IMR-90 (cell line): ENCODE measurements around the gene TARBP2. TPM values are rescaled to one million over a fixed set of nuclear protein-coding genes. Genes with fewer than 3 reads are reported as not detected.

Source experiments
- ATAC-seq: fragments of 200-7000 bp; cut with Tn5 transposase; 2 replicates; pipeline ENCODE4 v1.9.1; 2020; ENCODE audit warnings: low read depth, mild to moderate bottlenecking, moderate library complexity
- BruUV-seq: library from RNA; stranded (reverse); fragments of 400-500 nt; replicated peaks from 2 replicates; lab custom pipeline; 2021; lab: Mats Ljungman, UMichigan
- CTCF ChIA-PET: fragments of 300-600 bp; formaldehyde crosslinking; extraction: SDS; loops from one replicate; lab custom pipeline; 2021; ENCODE audit warnings: antibody characterized with exemption; lab: Yijun Ruan, JAX
- POLR2A ChIA-PET: fragments of 300-600 bp; sonication (Branson Sonifier 250); formaldehyde crosslinking; loops from one replicate; lab custom pipeline; 2022; ENCODE audit warnings: antibody characterized with exemption; ENCODE audit not compliant: unreplicated experiment; lab: Charles Lee
- DNase-seq: peaks from one replicate; pipeline ENCODE4 v3.0.0; 2013
- H2AFZ ChIP-seq: replicated peaks from 2 replicates; pipeline ENCODE3; 2013; ENCODE audit warnings: low read length, mild to moderate bottlenecking; ENCODE audit not compliant: poor library complexity
- H2AK5ac ChIP-seq: 2 replicates; pipeline ENCODE4 v1.6.1; 2013; ENCODE audit warnings: low read depth, low read length, inconsistent platforms
- H2AK9ac ChIP-seq: replicated peaks from 2 replicates; pipeline ENCODE3; 2013; ENCODE audit warnings: mild to moderate bottlenecking, low read depth, low read length, moderate library complexity; ENCODE audit not compliant: poor library complexity
- H2BK120ac ChIP-seq: 2 replicates; pipeline ENCODE4 v1.6.1; 2013; ENCODE audit warnings: low read depth, low read length, inconsistent platforms
- H2BK15ac ChIP-seq: 3 replicates; pipeline ENCODE4 v1.6.1; 2013; ENCODE audit warnings: low read depth, low read length, inconsistent platforms
- H2BK20ac ChIP-seq: 2 replicates; pipeline ENCODE4 v1.6.1; 2013; ENCODE audit warnings: low read depth, mild to moderate bottlenecking, inconsistent platforms, low read length, moderate library complexity
- H2BK5ac ChIP-seq: 2 replicates; pipeline ENCODE4 v1.6.1; 2013; ENCODE audit warnings: mild to moderate bottlenecking, low read depth, low read length, inconsistent platforms; ENCODE audit not compliant: poor library complexity, severe bottlenecking
- H3K14ac ChIP-seq: replicated peaks from 2 replicates; pipeline ENCODE4 v1.6.1; 2013; ENCODE audit warnings: low read depth, low read length, inconsistent platforms
- H3K18ac ChIP-seq: 2 replicates; pipeline ENCODE4 v1.6.1; 2013; ENCODE audit warnings: low read depth, low read length, control low read depth
- H3K23ac ChIP-seq: 2 replicates; pipeline ENCODE4 v1.6.1; 2013; ENCODE audit warnings: low read depth, low read length, inconsistent platforms
- H3K27ac ChIP-seq: 2 replicates; pipeline ENCODE4 v1.5.1; 2013; ENCODE audit warnings: mild to moderate bottlenecking, control low read depth, low read length; ENCODE audit not compliant: insufficient read depth
- H3K27me3 ChIP-seq: 2 replicates; pipeline ENCODE4 v1.6.1; 2013; ENCODE audit warnings: low read length; ENCODE audit not compliant: control insufficient read depth, insufficient read depth
- H3K36me3 ChIP-seq: 2 replicates; pipeline ENCODE4 v1.6.1; 2013; ENCODE audit warnings: low read length, mixed read lengths; ENCODE audit not compliant: control insufficient read depth, insufficient read depth
- H3K4ac ChIP-seq: 2 replicates; pipeline ENCODE4 v1.6.1; 2013; ENCODE audit warnings: low read depth, low read length, inconsistent platforms
- H3K4me1 ChIP-seq: 2 replicates; pipeline ENCODE4 v1.6.1; 2013; ENCODE audit warnings: low read length, mixed read lengths; ENCODE audit not compliant: control insufficient read depth, insufficient read depth
- H3K4me2 ChIP-seq: 2 replicates; pipeline ENCODE4 v1.6.1; 2013; ENCODE audit warnings: low read depth, mild to moderate bottlenecking, control low read depth, low read length, moderate library complexity
- H3K4me3 ChIP-seq: 2 replicates; pipeline ENCODE4 v1.5.1; 2013; ENCODE audit warnings: low read depth, mild to moderate bottlenecking, control low read depth, low read length, moderate library complexity; ENCODE audit not compliant: insufficient read depth
- H3K56ac ChIP-seq: 2 replicates; pipeline ENCODE4 v1.6.1; 2013; ENCODE audit warnings: low read length, inconsistent platforms; ENCODE audit not compliant: insufficient read depth; ENCODE audit errors: extremely low read depth
- H3K79me1 ChIP-seq, 2 experiments: 2 replicates each; pipeline ENCODE4 v1.6.1; 2013; ENCODE audit warnings: low read length in 2 of 2, inconsistent platforms in 1 of 2, low read depth in 1 of 2
- H3K9ac ChIP-seq: 2 replicates; pipeline ENCODE4 v1.6.1; 2013; ENCODE audit warnings: low read depth, low read length, control low read depth
- H3K9me1 ChIP-seq: 2 replicates; pipeline ENCODE4 v1.6.1; 2013; ENCODE audit warnings: low read length, inconsistent platforms; ENCODE audit not compliant: insufficient read depth
- H3K9me3 ChIP-seq: 2 replicates; pipeline ENCODE4 v1.6.1; 2013; ENCODE audit warnings: low read length; ENCODE audit not compliant: control insufficient read depth, insufficient read depth
- H4K20me1 ChIP-seq: 2 replicates; pipeline ENCODE4 v1.6.1; 2013; ENCODE audit warnings: low read length, inconsistent platforms; ENCODE audit not compliant: insufficient read depth
- H4K5ac ChIP-seq: 2 replicates; pipeline ENCODE4 v1.6.1; 2013; ENCODE audit warnings: mild to moderate bottlenecking, low read depth, low read length, control low read depth
- H4K8ac ChIP-seq, 2 experiments: 2 replicates each; pipeline ENCODE4 v1.6.1; 2013; ENCODE audit warnings: low read depth in 2 of 2, low read length in 2 of 2, control low read depth in 1 of 2, inconsistent platforms in 1 of 2
- H4K91ac ChIP-seq: 2 replicates; pipeline ENCODE4 v1.6.1; 2013; ENCODE audit warnings: low read depth, low read length, inconsistent platforms; ENCODE audit not compliant: insufficient read depth
- MAFK ChIP-seq: IDR thresholded peaks from 2 replicates; pipeline ENCODE4 v1.6.1; 2012; ENCODE audit warnings: low read depth, low read length, improper control_type of control experiment
- MAZ ChIP-seq: IDR thresholded peaks from 2 replicates; pipeline ENCODE4 v1.6.1; 2012; ENCODE audit warnings: low read depth, mild to moderate bottlenecking, low read length, improper control_type of control experiment, moderate library complexity, borderline replicate concordance
- RAD21 ChIP-seq: IDR thresholded peaks from 2 replicates; pipeline ENCODE4 v1.6.1; 2012; ENCODE audit warnings: low read length, improper control_type of control experiment
- RCOR1 ChIP-seq: IDR thresholded peaks from 2 replicates; pipeline ENCODE4 v1.6.1; 2012; ENCODE audit warnings: mild to moderate bottlenecking, low read length, improper control_type of control experiment; ENCODE audit not compliant: insufficient replicate concordance
- WGBS, 2 experiments: methylation state at CpG; one replicate each; pipeline versions ENCODE4 v1.1.5 to v1.1.7; 2013; ENCODE audit warnings: missing lambda C conversion rate in 2 of 2; ENCODE audit not compliant: insufficient read length in 1 of 2; ENCODE audit errors: extremely low coverage in 2 of 2; 5-methylcytosine and 5-hydroxymethylcytosine counted together
- dilution Hi-C: fragments of 300-500 bp; cut with HindIII; formaldehyde crosslinking; loops from one replicate; pipeline ENCODE4 v1.14.3; 2018; ENCODE audit warnings: low sequenced_read_pairs; ENCODE audit not compliant: unreplicated experiment
- in situ Hi-C: fragments of 300-500 bp; cut with MboI; formaldehyde crosslinking; loops from 3 replicates; pipeline ENCODE4 v1.14.3; 2019; ENCODE audit warnings: low sequenced_read_pairs, inconsistent platforms, mixed read lengths
- intact Hi-C: fragments of 100-400 bp; cut with micrococcal nuclease; formaldehyde crosslinking; loops from 2 replicates; pipeline ENCODE4 v1.10.0; 2022
- polyA plus RNA-seq, 3 experiments: library from polyadenylated mRNA; depleted of rRNA; stranded (reverse); fragments of >200 nt; gene quantifications; 2 replicates each; pipeline ENCODE4 v1.2.3, GENCODE V29; 2012; ENCODE audit warnings: low replicate concordance in 1 of 3
- total RNA-seq: library from RNA; depleted of rRNA; stranded (reverse); fragments of >200 nt; gene quantifications from 2 replicates; pipeline ENCODE4 v1.2.3, GENCODE V29; 2012
- TF ChIP-seq, protein P1 (sequence below): conservative IDR thresholded peaks from 2 replicates; pipeline ENCODE4 v1.5.1; 2012; ENCODE audit warnings: mild to moderate bottlenecking, low read depth, low read length, improper control_type of control experiment

Gene TARBP2
- total and polyA plus RNA-seq, 2 of the 4 experiments (the other 2 are of a cell fraction) = 27.4 to 46.1 TPM

DNA sequence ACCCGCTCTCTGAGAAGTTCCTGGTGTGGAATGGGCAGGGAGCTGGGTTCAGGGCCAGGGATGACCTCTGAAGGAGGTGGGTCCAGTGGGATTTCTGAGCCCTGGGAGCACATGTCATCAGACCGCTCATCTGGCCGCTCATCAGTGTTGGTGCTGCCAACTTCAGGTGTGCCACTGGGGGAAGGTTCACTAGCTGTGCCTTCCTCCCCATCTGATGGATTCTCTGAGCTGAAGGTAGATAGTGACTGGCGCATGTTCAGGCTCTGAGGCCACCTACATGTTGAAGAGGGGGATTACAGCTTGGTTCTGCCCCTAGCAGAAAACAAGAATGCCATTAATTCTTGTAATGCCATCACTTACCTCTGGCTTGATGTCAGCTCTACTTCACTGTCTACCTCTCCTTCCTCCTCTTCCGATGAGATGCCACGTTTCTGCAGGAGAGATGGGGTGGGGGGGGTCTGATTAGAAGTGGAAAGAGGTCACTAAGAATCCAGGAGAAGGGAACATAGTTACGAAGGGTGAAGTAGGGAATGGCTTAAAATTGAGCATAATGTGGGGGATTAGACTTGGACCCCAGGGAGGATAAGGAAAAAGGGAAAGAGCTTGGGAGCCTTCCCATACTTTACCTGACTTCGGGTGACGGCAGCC lies 19.0 kb upstream of the TARBP2 start:
- H3K4ac ChIP-seq = no peak overlapping the region
- H3K4me2 ChIP-seq = no peak overlapping the region
- dilution Hi-C loops = no loop called here
- H3K9ac ChIP-seq = no peak overlapping the region
- no peak overlapping the region for H4K8ac ChIP-seq
- H3K23ac ChIP-seq = no peak overlapping the region
- no peak overlapping the region for H2BK120ac ChIP-seq
- no peak overlapping the region for H3K14ac ChIP-seq
- CTCF ChIA-PET = interaction anchor here (1.2 to 1.7 kb wide), 2 partner anchors 10 to 27 kb away, joined by 3 to 14 read pairs; no protein-coding TSS in a partner anchor
- TF ChIP-seq MAFK = no peak
- TF ChIP-seq MAZ = no peak
- TF ChIP-seq RAD21 = peak; percentile 9; the same call in 1 of the 2 replicates
- TF ChIP-seq, protein P1, sequence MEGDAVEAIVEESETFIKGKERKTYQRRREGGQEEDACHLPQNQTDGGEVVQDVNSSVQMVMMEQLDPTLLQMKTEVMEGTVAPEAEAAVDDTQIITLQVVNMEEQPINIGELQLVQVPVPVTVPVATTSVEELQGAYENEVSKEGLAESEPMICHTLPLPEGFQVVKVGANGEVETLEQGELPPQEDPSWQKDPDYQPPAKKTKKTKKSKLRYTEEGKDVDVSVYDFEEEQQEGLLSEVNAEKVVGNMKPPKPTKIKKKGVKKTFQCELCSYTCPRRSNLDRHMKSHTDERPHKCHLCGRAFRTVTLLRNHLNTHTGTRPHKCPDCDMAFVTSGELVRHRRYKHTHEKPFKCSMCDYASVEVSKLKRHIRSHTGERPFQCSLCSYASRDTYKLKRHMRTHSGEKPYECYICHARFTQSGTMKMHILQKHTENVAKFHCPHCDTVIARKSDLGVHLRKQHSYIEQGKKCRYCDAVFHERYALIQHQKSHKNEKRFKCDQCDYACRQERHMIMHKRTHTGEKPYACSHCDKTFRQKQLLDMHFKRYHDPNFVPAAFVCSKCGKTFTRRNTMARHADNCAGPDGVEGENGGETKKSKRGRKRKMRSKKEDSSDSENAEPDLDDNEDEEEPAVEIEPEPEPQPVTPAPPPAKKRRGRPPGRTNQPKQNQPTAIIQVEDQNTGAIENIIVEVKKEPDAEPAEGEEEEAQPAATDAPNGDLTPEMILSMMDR = peak; percentile 17; the same call in 1 of the 2 replicates
- TF ChIP-seq RCOR1 = no peak
- no peak overlapping the region for H2BK5ac ChIP-seq
- no peak overlapping the region for H3K18ac ChIP-seq
- H3K79me1 ChIP-seq = peaks cover 29 to 88% of the 10 kb centered on the region in 2 experiments
- H3K9me1 ChIP-seq = peaks cover 16% of the 10 kb centered on the region; the same call in 1 of the 2 replicates
- BruUV-seq = no TSS peak
- H3K27ac ChIP-seq = no peak overlapping the region
- no peak overlapping the region for H2AFZ ChIP-seq
- no peak overlapping the region for H2BK15ac ChIP-seq
- H4K5ac ChIP-seq = no peak overlapping the region
- ATAC-seq (peak; percentile 5; the same call in 1 of the 2 replicates), DNase-seq (no peak)
- intact Hi-C loops = no loop called here
- H3K36me3 ChIP-seq = peaks cover 79% of the 10 kb centered on the region
- H3K4me3 ChIP-seq = no peak overlapping the region
- no peak overlapping the region for H4K91ac ChIP-seq
- POLR2A ChIA-PET = no interaction called here
- no peaks in the 10 kb centered on the region for H3K9me3 ChIP-seq
- H2BK20ac ChIP-seq = no peak overlapping the region
- H2AK5ac ChIP-seq = no peak overlapping the region
- no CpG with 5 or more reads among the region's 9 CpGs for WGBS, 2 experiments
- H4K20me1 ChIP-seq = peaks cover 86% of the 10 kb centered on the region
- H3K27me3 ChIP-seq = no peaks in the 10 kb centered on the region
- no peak overlapping the region for H3K56ac ChIP-seq
- peaks cover 12% of the 10 kb centered on the region for H3K4me1 ChIP-seq
- in situ Hi-C loops = no loop called here
- H2AK9ac ChIP-seq = peak overlapping the region; percentile 5
